ENCODE data around the gene WRAP53. TPM values are rescaled to one million over a fixed set of nuclear protein-coding genes. Genes with fewer than 3 reads are reported as not detected.

The WRAP53 gene
- total RNA-seq, 2 donors from 2014 or later, result 21.7 to 30.8 TPM

DNA sequence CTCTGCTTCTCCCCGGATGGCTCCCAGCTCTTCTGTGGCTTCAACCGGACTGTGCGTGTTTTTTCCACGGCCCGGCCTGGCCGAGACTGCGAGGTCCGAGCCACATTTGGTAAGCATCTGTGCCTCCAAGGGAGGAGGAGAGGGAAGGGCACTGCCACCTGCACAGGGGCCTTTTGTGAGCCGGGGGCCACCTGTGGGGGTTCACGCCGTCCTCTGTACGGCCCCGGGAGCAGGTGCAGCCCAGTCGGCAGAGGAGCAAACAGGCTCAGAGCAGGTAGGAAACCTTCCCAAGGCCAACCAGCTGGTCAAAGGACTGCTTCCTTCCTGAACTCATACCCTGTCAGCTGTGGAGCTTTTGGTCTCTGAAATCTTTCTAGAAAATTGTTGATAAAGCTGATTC is 13.4 kb downstream of the WRAP53 start:
- Histone ChIP-seq H3K36me3 (ENCODE audit: control insufficient read depth, insufficient read depth, low read length) (peaks cover 11% of the 10 kb centered on the region), H3K27me3 (ENCODE audit: control insufficient read depth, insufficient read depth, low read length, poor library complexity, severe bottlenecking) (peaks cover 10% of the 10 kb centered on the region), H3K9me3 (ENCODE audit: control insufficient read depth, low read length) (no peaks in the 10 kb centered on the region), H3K4me3 (ENCODE audit: low read length) (no peak overlapping the region), H3K27ac (ENCODE audit: low read depth, low read length) (no peak overlapping the region), H3K4me1 (ENCODE audit: control insufficient read depth, insufficient read depth, low read length) (peaks cover 6% of the 10 kb centered on the region), H3K9ac (ENCODE audit: extremely low read depth, low read length, poor library complexity, severe bottlenecking) (no peak overlapping the region)
- Mint-ChIP-seq H3K9me3 (no peaks in the 10 kb centered on the region), H3K36me3 (ENCODE audit: low read depth) (peaks cover 19% of the 10 kb centered on the region), H3K4me1 (peaks cover 22% of the 10 kb centered on the region), H3K27ac (no peak overlapping the region), H3K4me3 (no peak overlapping the region), H3K27me3 (ENCODE audit: insufficient read depth) (peaks cover 21% of the 10 kb centered on the region)
- TF ChIP-seq, protein P1, sequence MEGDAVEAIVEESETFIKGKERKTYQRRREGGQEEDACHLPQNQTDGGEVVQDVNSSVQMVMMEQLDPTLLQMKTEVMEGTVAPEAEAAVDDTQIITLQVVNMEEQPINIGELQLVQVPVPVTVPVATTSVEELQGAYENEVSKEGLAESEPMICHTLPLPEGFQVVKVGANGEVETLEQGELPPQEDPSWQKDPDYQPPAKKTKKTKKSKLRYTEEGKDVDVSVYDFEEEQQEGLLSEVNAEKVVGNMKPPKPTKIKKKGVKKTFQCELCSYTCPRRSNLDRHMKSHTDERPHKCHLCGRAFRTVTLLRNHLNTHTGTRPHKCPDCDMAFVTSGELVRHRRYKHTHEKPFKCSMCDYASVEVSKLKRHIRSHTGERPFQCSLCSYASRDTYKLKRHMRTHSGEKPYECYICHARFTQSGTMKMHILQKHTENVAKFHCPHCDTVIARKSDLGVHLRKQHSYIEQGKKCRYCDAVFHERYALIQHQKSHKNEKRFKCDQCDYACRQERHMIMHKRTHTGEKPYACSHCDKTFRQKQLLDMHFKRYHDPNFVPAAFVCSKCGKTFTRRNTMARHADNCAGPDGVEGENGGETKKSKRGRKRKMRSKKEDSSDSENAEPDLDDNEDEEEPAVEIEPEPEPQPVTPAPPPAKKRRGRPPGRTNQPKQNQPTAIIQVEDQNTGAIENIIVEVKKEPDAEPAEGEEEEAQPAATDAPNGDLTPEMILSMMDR (conservative IDR thresholded peaks at IDR 0.05), result no peak
- no peak for DNase-seq
- 96 to 100% methylated on average over 5 to 14 of the region's 14 CpGs for WGBS, 2 experiments (ENCODE audit: insufficient coverage in 1 of 2, insufficient read length in 1 of 2)

- TF ChIP-seq, protein P1 (conservative IDR thresholded peaks at IDR 0.05), result no peak
- Mint-ChIP-seq H3K36me3 (ENCODE audit: low read depth) (peaks cover 13% of the 10 kb centered on the region), H3K4me3 (no peak overlapping the region), H3K9me3 (no peaks in the 10 kb centered on the region), H3K4me1 (peaks cover 23% of the 10 kb centered on the region), H3K27ac (no peak overlapping the region), H3K27me3 (ENCODE audit: insufficient read depth) (peaks cover 28% of the 10 kb centered on the region)
- Histone ChIP-seq H3K9me3 (ENCODE audit: control insufficient read depth, low read length) (no peaks in the 10 kb centered on the region), H3K9ac (ENCODE audit: extremely low read depth, low read length, poor library complexity, severe bottlenecking) (no peak overlapping the region), H3K36me3 (ENCODE audit: control insufficient read depth, insufficient read depth, low read length) (peaks cover 8% of the 10 kb centered on the region), H3K27ac (ENCODE audit: low read depth, low read length) (peak overlapping the region; percentile 62), H3K27me3 (ENCODE audit: control insufficient read depth, insufficient read depth, low read length, poor library complexity, severe bottlenecking) (peaks cover 14% of the 10 kb centered on the region), H3K4me3 (ENCODE audit: low read length) (no peak overlapping the region), H3K4me1 (ENCODE audit: control insufficient read depth, insufficient read depth, low read length) (peaks cover 6% of the 10 kb centered on the region)
- WGBS, 2 experiments (ENCODE audit: insufficient coverage in 1 of 2, insufficient read length in 1 of 2), result 92 to 96% methylated on average over 8 to 13 of the region's 13 CpGs
- DNase-seq, result no peak
Observed at GRCh38 chr17:7702776-7703175, 14.5 kb downstream of the WRAP53 start.

DNA sequence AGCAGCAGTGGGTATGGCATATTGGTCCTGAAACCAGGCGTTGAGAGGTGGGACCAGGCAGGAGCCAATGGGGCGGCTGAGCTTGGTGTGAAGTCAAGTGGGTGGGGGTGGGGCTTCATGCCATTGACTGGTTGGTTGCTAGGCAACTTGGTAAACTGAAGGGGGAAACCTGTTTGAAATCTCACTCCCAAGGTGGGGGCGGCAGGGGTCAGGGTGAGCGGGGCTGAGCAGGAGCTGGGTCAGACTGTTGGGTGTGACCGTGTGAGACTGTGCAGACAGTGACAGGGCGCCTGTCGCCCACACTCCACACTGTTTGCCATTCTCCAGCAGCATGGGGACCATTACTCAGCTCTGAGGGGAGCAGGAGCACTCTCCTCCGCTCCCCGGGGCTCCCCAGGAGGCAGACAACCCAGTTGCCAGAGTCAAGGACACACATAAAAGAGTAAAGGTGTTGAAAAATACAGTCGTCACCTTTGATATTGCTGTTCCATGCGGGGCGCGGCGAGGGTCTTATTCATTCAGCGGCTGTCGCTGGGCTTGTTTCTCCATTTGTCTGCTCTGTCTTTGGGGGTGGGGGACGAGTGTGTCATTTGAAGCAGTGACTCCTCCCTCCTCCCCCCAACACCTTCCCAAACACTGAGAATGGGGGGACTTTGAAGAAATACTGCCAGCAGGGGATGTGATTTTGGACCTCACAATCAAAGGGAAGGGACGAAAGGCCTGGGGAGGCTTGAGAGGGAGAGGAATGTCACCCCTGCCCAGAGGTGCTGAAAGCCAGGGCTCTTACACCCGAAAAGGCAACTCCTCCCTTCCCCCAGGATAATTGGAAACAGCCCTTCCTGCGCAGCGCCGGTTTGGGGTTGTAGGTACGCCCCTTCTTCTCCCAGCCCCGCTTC is 15.6 kb downstream of the WRAP53 start:
- Histone ChIP-seq H3K27me3 (ENCODE audit: control insufficient read depth, insufficient read depth, low read length, poor library complexity, severe bottlenecking) (peaks cover 14% of the 10 kb centered on the region), H3K36me3 (ENCODE audit: control insufficient read depth, insufficient read depth, low read length) (peaks cover 3% of the 10 kb centered on the region), H3K4me3 (ENCODE audit: low read length) (peak overlapping the region; percentile 85), H3K9ac (ENCODE audit: extremely low read depth, low read length, poor library complexity, severe bottlenecking) (peak overlapping the region; percentile 48), H3K4me1 (ENCODE audit: control insufficient read depth, insufficient read depth, low read length) (peaks cover 6% of the 10 kb centered on the region), H3K9me3 (ENCODE audit: control insufficient read depth, low read length) (no peaks in the 10 kb centered on the region), H3K27ac (ENCODE audit: low read depth, low read length) (peak overlapping the region; percentile 83)
- 15 to 19% methylated on average over 8 to 23 of the region's 24 CpGs for WGBS, 2 experiments (ENCODE audit: insufficient coverage in 1 of 2, insufficient read length in 1 of 2)
- peak overlapping the region; percentile 66 for H3K4me3 Mint-ChIP-seq
- peak overlapping the region; percentile 89 for H3K27ac Mint-ChIP-seq
- H3K36me3 Mint-ChIP-seq (ENCODE audit: low read depth), result peaks cover 8% of the 10 kb centered on the region
- TF ChIP-seq, protein P1 (conservative IDR thresholded peaks at IDR 0.05), result no peak
- DNase-seq, result peak; percentile 96
- peaks cover 23% of the 10 kb centered on the region for H3K4me1 Mint-ChIP-seq
- peaks cover 28% of the 10 kb centered on the region for H3K27me3 Mint-ChIP-seq (ENCODE audit: insufficient read depth)
- no peaks in the 10 kb centered on the region for H3K9me3 Mint-ChIP-seq
